HepG2 (cell line): ENCODE results near the gene PHACTR3. TPM values are rescaled to one million over a fixed set of nuclear protein-coding genes. Genes with fewer than 3 reads are reported as not detected.

Experiments
- ATAC-seq: fragments of 200-7000 bp; cut with Tn5 transposase; 3 replicates; pipeline ENCODE4 v1.9.1; 2020; ENCODE audit warnings: mild to moderate bottlenecking, moderate library complexity
- BruUV-seq: library from RNA; stranded (reverse); fragments of 400-500 nt; replicated peaks from 2 replicates; lab custom pipeline; 2021; lab: Mats Ljungman, UMichigan
- CTCF ChIA-PET: fragments of 300-600 bp; formaldehyde crosslinking; extraction: SDS; loops from one replicate; lab custom pipeline; 2021; ENCODE audit warnings: low total read pairs, inconsistent platforms, low intra/inter-chr PET ratio; lab: Yijun Ruan, JAX
- POLR2A ChIA-PET: fragments of 350-600 bp; sonication (Branson Sonifier 250); formaldehyde crosslinking; loops from one replicate; lab custom pipeline; 2020; ENCODE audit warnings: antibody characterized with exemption, inconsistent platforms; lab: Yijun Ruan, JAX
- DNase-seq: peaks from one replicate; pipeline ENCODE4 v3.0.0-alpha.2; 2015; ENCODE audit warnings: low spot score
- FAIRE-seq: peaks from 3 replicates; lab custom pipeline; 2011; peaks lifted over from hg19 to GRCh38; lab: Jason Lieb, UNC
- H2AFZ ChIP-seq: one replicate; pipeline ENCODE4 v1.6.1; 2011; ENCODE audit warnings: low read length, inconsistent platforms
- H3K27ac ChIP-seq: fragments of 300-600 bp; 3 replicates; pipeline ENCODE4 v1.8.0; 2011; ENCODE audit warnings: mixed run types, mild to moderate bottlenecking, mixed read lengths, low read length, inconsistent platforms; ENCODE audit not compliant: insufficient read depth; ENCODE audit errors: extremely low read length
- H3K27me3 ChIP-seq, 2 experiments: fragments of 200-600 bp in 1 of 2; 2 replicates in 1 of 2; 3 replicates in 1 of 2; pipeline versions ENCODE4 v1.6.0 to v1.8.0; 2011; ENCODE audit warnings: low read length in 2 of 2, mild to moderate bottlenecking in 2 of 2, moderate library complexity in 2 of 2, inconsistent platforms in 1 of 2; ENCODE audit not compliant: insufficient read depth in 2 of 2, control insufficient read depth in 1 of 2
- H3K36me3 ChIP-seq, 2 experiments: fragments of 200-600 bp in 1 of 2; replicated peaks in 1 of 2; 2 replicates in 1 of 2; 3 replicates in 1 of 2; pipeline versions ENCODE4 v1.5.1 to v1.8.0; 2011; ENCODE audit warnings: low read length in 2 of 2, inconsistent platforms in 1 of 2; ENCODE audit not compliant: insufficient read depth in 2 of 2, control insufficient read depth in 1 of 2
- H3K4me1 ChIP-seq: 2 replicates; pipeline ENCODE4 v1.5.1; 2012; ENCODE audit warnings: low read length, inconsistent platforms; ENCODE audit not compliant: insufficient read depth
- H3K4me2 ChIP-seq: 2 replicates; pipeline ENCODE4 v1.6.0; 2011; ENCODE audit warnings: low read depth, low read length, inconsistent platforms
- H3K4me3 ChIP-seq, 3 experiments: fragments of 200-600 bp in 1 of 3; sonication (generic), shearing (Covaris generic) in 1 of 3; replicated peaks in 1 of 3; 2 replicates each; pipeline ENCODE4 v1.5.1; 2011 to 2016; ENCODE audit warnings: low read length in 3 of 3, inconsistent platforms in 2 of 3, low read depth in 2 of 3, mild to moderate bottlenecking in 2 of 3, control low read depth in 1 of 3, mixed read lengths in 1 of 3; ENCODE audit not compliant: insufficient read depth in 1 of 3
- H3K79me2 ChIP-seq: one replicate; pipeline ENCODE4 v1.6.1; 2011; ENCODE audit warnings: low read length, inconsistent platforms; ENCODE audit not compliant: insufficient read depth
- H3K9ac ChIP-seq: 2 replicates; pipeline ENCODE4 v1.6.0; 2011; ENCODE audit warnings: mild to moderate bottlenecking, low read depth, low read length, inconsistent platforms; ENCODE audit not compliant: insufficient read depth
- H3K9me3 ChIP-seq: 2 replicates; pipeline ENCODE4 v1.5.1; 2012; ENCODE audit warnings: mild to moderate bottlenecking, low read length
- H4K20me1 ChIP-seq: 2 replicates; pipeline ENCODE4 v1.6.0; 2011; ENCODE audit warnings: inconsistent platforms, mild to moderate bottlenecking, low read length, moderate library complexity; ENCODE audit not compliant: insufficient read depth
- CERS6 ChIP-seq: sonication (generic); formaldehyde crosslinking; IDR thresholded peaks from 2 replicates; pipeline ENCODE4 v1.5.0; 2020; ENCODE audit warnings: missing genetic modification reagents
- DNMT1 ChIP-seq: sonication (generic); formaldehyde crosslinking; IDR thresholded peaks from 2 replicates; pipeline ENCODE4 v1.5.1; 2020; ENCODE audit warnings: mild to moderate bottlenecking, missing genetic modification reagents
- DR1 ChIP-seq: sonication (generic); formaldehyde crosslinking; IDR thresholded peaks from 2 replicates; pipeline ENCODE4 v1.8.0; 2021; ENCODE audit warnings: mild to moderate bottlenecking, missing genetic modification reagents, inconsistent platforms
- EZH2 ChIP-seq: conservative IDR thresholded peaks from 2 replicates; pipeline ENCODE4 v1.6.1; 2012; ENCODE audit warnings: mild to moderate bottlenecking, low read depth, low read length, moderate library complexity
- GABPB1 ChIP-seq: IDR thresholded peaks from 2 replicates; pipeline ENCODE4 v1.6.1; 2016; ENCODE audit warnings: mild to moderate bottlenecking, missing genetic modification reagents, moderate library complexity, missing compliant biosample characterization
- HMG20A ChIP-seq: IDR thresholded peaks from 2 replicates; pipeline ENCODE4 v1.6.1; 2016; ENCODE audit warnings: borderline replicate concordance
- HOMEZ ChIP-seq: IDR thresholded peaks from 2 replicates; pipeline ENCODE4 v1.6.1; 2016; ENCODE audit warnings: low read depth
- KMT2B ChIP-seq: IDR thresholded peaks from 2 replicates; pipeline ENCODE4 v1.6.1; 2016; ENCODE audit warnings: missing genetic modification reagents, missing compliant biosample characterization
- NCOR1 ChIP-seq: fragments of 200-600 bp; sonication (generic); IDR thresholded peaks from 2 replicates; pipeline ENCODE4 v1.7.0; 2017; ENCODE audit warnings: antibody characterized with exemption, low read length, borderline replicate concordance
- NFYC ChIP-seq: IDR thresholded peaks from 2 replicates; pipeline ENCODE4 v1.6.1; 2016; ENCODE audit warnings: missing genetic modification reagents, missing compliant biosample characterization
- POLR2AphosphoS5 ChIP-seq: IDR thresholded peaks from 2 replicates; pipeline ENCODE4 v1.6.1; 2012; ENCODE audit warnings: low read depth, low read length
- SP4 ChIP-seq: sonication (generic); formaldehyde crosslinking; IDR thresholded peaks from 2 replicates; pipeline ENCODE4 v1.8.1; 2023; ENCODE audit warnings: mild to moderate bottlenecking, missing genetic modification reagents
- TEAD3 ChIP-seq: optimal IDR thresholded peaks from 2 replicates; pipeline ENCODE3; 2016; ENCODE audit warnings: borderline replicate concordance
- TRAFD1 ChIP-seq: sonication (generic); formaldehyde crosslinking; IDR thresholded peaks from 2 replicates; pipeline ENCODE4 v1.5.1; 2020; ENCODE audit warnings: missing genetic modification reagents, mild to moderate bottlenecking, borderline replicate concordance
- ZBTB42 ChIP-seq: sonication (generic); formaldehyde crosslinking; IDR thresholded peaks from 2 replicates; pipeline ENCODE4 v1.5.0; 2020; ENCODE audit warnings: mild to moderate bottlenecking, missing genetic modification reagents
- ZBTB7B ChIP-seq: sonication (generic); formaldehyde crosslinking; IDR thresholded peaks from 2 replicates; pipeline ENCODE4 v1.4.0; 2020; ENCODE audit warnings: missing genetic modification reagents
- ZNF713 ChIP-seq: sonication (generic); formaldehyde crosslinking; IDR thresholded peaks from 2 replicates; pipeline ENCODE4 v1.4.0; 2020; ENCODE audit warnings: mild to moderate bottlenecking, missing genetic modification reagents
- ZNF737 ChIP-seq: sonication (generic); formaldehyde crosslinking; IDR thresholded peaks from 2 replicates; pipeline ENCODE4 v1.5.0; 2020; ENCODE audit warnings: missing genetic modification reagents, mild to moderate bottlenecking, borderline replicate concordance
- ZNF772 ChIP-seq: sonication (generic); formaldehyde crosslinking; IDR thresholded peaks from 2 replicates; pipeline ENCODE4 v1.5.0; 2020; ENCODE audit warnings: mild to moderate bottlenecking, missing genetic modification reagents
- ZNF83 ChIP-seq: sonication (generic); formaldehyde crosslinking; IDR thresholded peaks from 2 replicates; pipeline ENCODE4 v1.4.0; 2020; ENCODE audit warnings: missing genetic modification reagents, mild to moderate bottlenecking, borderline replicate concordance
- WGBS: methylation state at CpG from one replicate; pipeline ENCODE4 v1.1.6; 2017; ENCODE audit warnings: low lambda C conversion rate; 5-methylcytosine and 5-hydroxymethylcytosine counted together
- in situ Hi-C: cut with HindIII; loops from 2 replicates; pipeline ENCODE4 v1.10.0; 2017; ENCODE audit warnings: low pct_unique_long_range_greater_than_20kb; ENCODE audit not compliant: extremely low pct_ligation_motif_present
- intact Hi-C: fragments of 100-400 bp; cut with micrococcal nuclease; formaldehyde crosslinking; loops from one replicate; pipeline ENCODE4 v1.10.0; 2022; ENCODE audit not compliant: unreplicated experiment
- polyA plus RNA-seq, 8 experiments: library from polyadenylated mRNA; depleted of rRNA in 3 of 8; stranded (reverse) in 7 of 8; unstranded in 1 of 8; fragments of >200 nt; fragmentation: Illumina TruSeq in 4 of 8; extraction: Trizol in 4 of 8; gene quantifications; 2 replicates each; pipeline versions ENCODE4 v1.2.1 to v1.2.3, GENCODE V29; 2011 to 2016; ENCODE audit warnings: low read depth in 4 of 8, missing spikeins in 1 of 8, mixed read lengths in 1 of 8; ENCODE audit not compliant: insufficient read depth in 1 of 8
- total RNA-seq, 5 experiments: library from RNA; depleted of rRNA; stranded (reverse); fragments of >200 nt; fragmentation: Illumina TruSeq; extraction: Trizol; gene quantifications; 2 replicates each; pipeline ENCODE4 v1.2.3, GENCODE V29; 2016; ENCODE audit warnings: low read depth in 1 of 5
- TF ChIP-seq, protein P1 (sequence below): sonication (generic); formaldehyde crosslinking; IDR thresholded peaks from 2 replicates; pipeline ENCODE4 v1.4.0; 2020; ENCODE audit warnings: missing genetic modification reagents
- TF ChIP-seq, protein P2 (sequence below): sonication (generic); formaldehyde crosslinking; IDR thresholded peaks from 2 replicates; pipeline ENCODE4 v1.5.0; 2020; ENCODE audit warnings: missing genetic modification reagents

PHACTR3 gene
- total and polyA plus RNA-seq, 2 of the 13 experiments (the other 11 are each of a cell fraction or from before 2014, with no cell fraction given), result not detected

DNA sequence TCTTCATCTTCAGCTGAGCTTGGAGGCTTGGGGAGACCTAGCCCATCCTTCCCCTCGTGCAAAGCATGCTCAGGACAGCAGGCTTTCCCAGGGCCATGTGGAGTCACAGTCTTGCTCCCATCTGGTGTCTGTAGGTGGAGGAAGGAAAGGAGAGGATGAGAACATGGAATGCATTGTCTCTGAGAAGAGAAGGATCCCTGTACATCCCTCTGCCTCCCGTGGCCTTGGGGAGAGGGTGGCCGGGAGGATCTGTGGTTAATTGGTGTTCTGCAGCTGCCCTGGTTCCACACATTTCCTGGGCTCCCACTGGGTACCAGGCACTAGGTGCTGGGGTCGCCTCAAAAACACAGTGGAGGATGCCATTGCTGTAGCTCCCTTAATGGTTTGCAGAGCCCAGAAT, 134.5 kb downstream of the PHACTR3 start (continued):
- TF ChIP-seq TRAFD1 (CRISPR knock-in tag) (no peak), NFYC (no peak), KMT2B (no peak), POLR2AphosphoS5 (no peak), ZBTB42 (CRISPR knock-in tag) (no peak), NCOR1 (no peak)
- TF ChIP-seq, protein P1, sequence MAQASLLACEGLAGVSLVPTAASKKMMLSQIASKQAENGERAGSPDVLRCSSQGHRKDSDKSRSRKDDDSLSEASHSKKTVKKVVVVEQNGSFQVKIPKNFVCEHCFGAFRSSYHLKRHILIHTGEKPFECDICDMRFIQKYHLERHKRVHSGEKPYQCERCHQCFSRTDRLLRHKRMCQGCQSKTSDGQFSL (CRISPR knock-in tag), result no peak

- no peaks in the 10 kb centered on the region for H3K79me2 ChIP-seq
- no peaks in the 10 kb centered on the region for H3K9me3 ChIP-seq
- H3K4me1 ChIP-seq, result no peaks in the 10 kb centered on the region
- no peak for DNase-seq
- CTCF ChIA-PET, result no interaction called here
- intact Hi-C loops (no loop called here), in situ Hi-C loops (no loop called here)
- no TSS peak for BruUV-seq
- H3K36me3 ChIP-seq, result no peaks in the 10 kb centered on the region
- H3K9ac ChIP-seq, result no peak overlapping the region
- H4K20me1 ChIP-seq, result no peaks in the 10 kb centered on the region
- H3K4me2 ChIP-seq, result no peak overlapping the region
- peaks cover 8 to 34% of the 10 kb centered on the region in 2 experiments; a peak in 4 of 5 replicates for H3K27me3 ChIP-seq
- FAIRE-seq, result no peak
- no peak overlapping the region for H3K27ac ChIP-seq
- POLR2A ChIA-PET, result no interaction called here
- no peak overlapping the region for H3K4me3 ChIP-seq
- ATAC-seq, result no peak
- no peak overlapping the region for H2AFZ ChIP-seq
- WGBS, result 1% methylated on average over 6 of the region's 7 CpGs
- TF ChIP-seq HMG20A (CRISPR knock-in tag), result no peak
- TF ChIP-seq SP4, result no peak
- TF ChIP-seq ZNF83, result no peak
- TF ChIP-seq HOMEZ, result no peak
- TF ChIP-seq ZNF713 (CRISPR knock-in tag), result no peak
- no peak for TF ChIP-seq ZBTB7B (CRISPR knock-in tag)
- TF ChIP-seq, protein P2, sequence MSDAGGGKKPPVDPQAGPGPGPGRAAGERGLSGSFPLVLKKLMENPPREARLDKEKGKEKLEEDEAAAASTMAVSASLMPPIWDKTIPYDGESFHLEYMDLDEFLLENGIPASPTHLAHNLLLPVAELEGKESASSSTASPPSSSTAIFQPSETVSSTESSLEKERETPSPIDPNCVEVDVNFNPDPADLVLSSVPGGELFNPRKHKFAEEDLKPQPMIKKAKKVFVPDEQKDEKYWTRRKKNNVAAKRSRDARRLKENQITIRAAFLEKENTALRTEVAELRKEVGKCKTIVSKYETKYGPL (CRISPR knock-in tag), result no peak
- TF ChIP-seq ZNF737, result no peak
- no peak for TF ChIP-seq DNMT1 (CRISPR knock-in tag)
- no peak for TF ChIP-seq EZH2
- no peak for TF ChIP-seq ZNF772 (CRISPR knock-in tag)
- no peak for TF ChIP-seq CERS6 (CRISPR knock-in tag)
- TF ChIP-seq TEAD3 (CRISPR knock-in tag), result no peak
- no peak for TF ChIP-seq DR1 (CRISPR knock-in tag)
- TF ChIP-seq GABPB1 (CRISPR knock-in tag), result no peak
These were observed 136.3 kb downstream of the PHACTR3 start for GRCh38 chr20:59740621-59741020.
